NCI-H446 (cell line): ENCODE measurements around the gene TRMT10C.
A peak's percentile ranks its signal among the peaks of the same experiment; 100 is the strongest.
"Not testable (repeated sequence)": the region's sequence is repeated elsewhere in the genome, so short reads cannot be mapped to it uniquely, and the experiment has no call there.

ENCODE experiments used
- DNase-seq, 2 experiments: peaks; one replicate each; lab custom pipeline; 2025; lab: John Stamatoyannopoulos, UW

TRMT10C gene

DNA sequence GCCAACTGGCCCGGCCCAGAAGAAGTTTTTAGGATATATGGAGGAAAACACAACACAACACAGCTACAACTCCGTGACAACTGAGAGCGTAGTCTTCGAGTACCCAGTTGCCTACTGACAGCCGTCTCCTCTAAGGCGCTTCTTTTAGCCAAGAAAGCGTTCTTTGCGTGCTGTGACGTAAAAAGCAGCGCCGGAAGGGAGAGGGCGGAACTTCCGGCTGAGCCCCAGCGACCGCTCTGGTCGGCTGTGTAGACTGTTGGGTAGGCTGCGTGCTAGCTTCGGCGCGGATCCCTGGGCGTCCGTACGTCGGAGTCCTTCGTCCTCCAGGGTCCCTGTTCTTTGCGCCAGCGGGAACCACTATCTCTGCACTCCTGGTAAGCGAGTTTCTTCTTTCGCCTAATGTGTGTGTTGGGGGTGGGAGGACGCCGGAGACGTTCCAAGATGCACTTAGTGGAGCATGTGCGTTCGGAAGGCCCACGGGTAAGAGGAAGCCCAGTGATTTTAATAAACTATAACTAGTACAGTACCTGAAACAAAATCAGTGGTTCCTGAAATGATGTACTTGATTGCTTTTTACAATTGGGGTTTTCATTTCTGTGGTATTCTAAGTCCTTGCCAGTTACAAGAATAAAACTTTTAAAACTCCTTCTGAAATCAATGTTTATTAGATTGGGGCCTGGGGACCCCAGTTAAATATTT lies at the start of gene TRMT10C:
TSS of gene TRMT10C (plus strand) at position 239 of the 699 bp plus-strand sequence. CDS start 2,914 bp downstream, outside the sequence.
- peak; percentile 87 to 95 for DNase-seq

DNA sequence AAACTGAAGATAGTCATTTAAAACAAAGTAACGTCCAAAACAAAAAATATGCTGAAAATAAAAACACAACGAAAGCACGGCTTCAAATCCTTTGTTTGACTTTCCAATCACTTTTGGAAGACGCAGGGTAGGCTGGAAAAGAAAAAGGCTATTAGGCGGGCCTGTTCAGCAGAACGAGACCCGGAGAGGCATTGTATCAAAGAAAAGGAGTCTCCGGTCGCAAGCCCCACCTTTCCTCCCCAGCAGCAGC lies 49.3 kb upstream of the TRMT10C start:
- DNase-seq, result no peak

DNA sequence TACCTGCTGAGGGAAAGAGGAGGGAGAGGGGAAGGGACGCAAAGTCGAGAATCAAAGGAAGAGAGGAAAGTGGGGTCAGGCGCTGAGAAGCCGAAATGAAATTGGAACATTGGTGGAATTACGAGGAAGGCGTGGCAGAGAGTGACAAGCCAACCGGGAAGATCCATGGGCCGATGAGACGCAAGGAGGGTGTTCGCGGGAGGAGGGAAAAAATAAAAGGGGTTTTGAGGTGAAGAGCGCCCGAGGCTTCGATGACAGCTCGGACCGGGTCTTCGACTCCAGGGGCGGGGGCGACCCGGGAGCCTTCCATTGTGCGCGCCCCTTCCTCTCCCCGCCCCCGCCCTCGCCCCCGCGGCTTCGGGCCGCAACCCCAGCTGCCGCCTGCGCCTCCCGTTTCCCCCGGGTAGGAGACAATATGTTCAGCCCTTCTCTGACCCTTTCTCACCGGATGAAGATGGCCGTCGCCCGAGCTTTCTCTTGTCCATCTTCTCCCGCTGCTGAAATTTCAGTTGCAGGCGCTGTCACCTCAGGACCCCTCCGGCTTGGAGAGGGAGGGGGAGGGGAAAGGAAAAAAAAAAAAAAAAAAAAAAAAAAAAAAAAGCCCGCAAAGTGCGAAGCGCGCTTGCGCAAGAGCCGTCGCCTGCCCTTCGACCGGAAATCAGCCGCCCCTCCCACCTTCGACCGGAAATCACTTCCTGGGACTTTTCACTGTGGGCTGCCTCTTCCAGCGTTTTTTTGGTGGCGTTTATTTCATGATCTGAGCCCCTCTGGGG lies 48.8 kb upstream of the TRMT10C start, which contains the start of gene SENP7:
TSS of gene SENP7 (minus strand) at position 567 of the 773 bp plus-strand sequence. CDS start at position 485, 82 bp downstream.
- DNase-seq, result peak; percentile 80 to 82

DNA sequence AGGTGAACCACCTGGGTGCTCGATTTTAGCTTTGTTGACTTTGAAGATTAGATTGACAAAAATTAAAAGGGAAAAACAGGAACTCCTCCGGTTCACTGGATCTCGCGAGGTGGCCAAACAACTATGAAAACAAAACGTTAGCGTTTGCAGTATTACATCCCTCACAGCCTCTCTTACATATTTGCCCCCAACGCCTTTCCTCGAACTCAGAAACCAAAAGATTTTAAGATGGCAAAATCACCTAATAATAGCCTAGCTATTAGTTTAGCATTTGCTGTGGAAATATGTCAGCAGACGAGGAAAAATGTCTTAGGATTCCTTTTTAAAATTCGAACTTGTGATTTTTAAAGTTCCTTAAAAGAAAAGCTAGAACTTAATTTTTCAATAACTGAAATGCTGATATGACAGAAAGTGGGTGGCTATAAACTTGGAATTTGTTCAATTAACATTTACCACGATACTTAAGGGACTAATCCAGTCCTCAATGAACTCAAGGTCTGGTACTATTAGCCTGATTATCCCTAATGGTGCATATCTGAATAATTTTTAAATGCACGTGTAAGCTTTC lies 48.2 kb upstream of the TRMT10C start:
- DNase-seq, result no peak

DNA sequence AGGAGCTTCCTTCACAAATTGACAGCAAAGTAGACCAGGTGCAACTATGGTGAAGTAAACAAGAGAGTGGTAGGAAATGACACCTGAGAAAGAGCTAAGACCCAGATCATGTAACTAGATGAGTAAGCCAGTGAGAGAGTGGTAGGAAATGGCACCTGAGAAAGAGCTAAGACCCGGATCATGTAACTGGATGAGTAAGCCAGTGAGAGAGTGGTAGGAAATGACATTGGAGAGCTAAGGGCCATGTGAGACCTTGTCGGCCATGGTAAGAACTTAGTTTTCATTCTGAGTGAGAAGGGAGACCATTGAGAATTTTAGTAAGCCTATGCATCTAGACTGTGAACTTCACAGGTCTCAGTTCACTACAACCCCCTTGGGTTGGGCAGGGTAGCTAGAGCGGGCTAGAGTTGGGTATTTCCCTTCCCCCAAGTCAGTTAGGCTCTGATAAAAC lies 43.2 kb upstream of the TRMT10C start:
- DNase-seq, result no peak

DNA sequence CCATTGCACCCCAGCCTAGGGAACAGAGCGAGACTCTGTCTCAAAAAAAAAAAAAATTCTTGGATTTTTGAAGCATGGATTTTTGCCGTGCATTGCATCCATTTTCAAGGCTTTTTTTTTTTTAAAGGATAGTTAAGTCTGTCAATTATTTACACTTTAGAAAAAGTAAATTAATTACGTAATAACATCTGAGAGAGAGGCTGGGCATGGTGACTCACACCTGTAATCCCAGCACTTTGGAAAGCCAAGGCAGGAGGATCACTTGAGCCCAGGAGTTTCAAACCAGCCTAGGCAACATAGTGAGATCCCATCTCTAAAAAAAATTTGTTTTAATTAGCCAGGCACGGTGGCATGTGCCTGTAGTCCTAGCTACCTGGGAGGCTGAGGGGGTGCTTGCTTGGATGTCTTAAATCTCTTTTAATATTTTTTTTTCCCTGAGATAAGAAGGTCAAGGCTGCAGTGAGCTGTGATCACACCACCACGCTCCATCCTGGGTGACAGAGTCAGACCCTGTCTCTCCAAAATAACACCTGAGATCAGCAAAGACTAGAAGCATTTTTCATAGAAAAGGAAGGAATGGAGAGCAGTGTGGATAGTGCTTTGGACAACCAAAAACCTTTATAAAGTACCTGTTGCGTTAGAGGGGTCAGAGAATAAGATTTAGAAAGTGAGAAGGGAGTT lies 41.8 kb upstream of the TRMT10C start:
- no peak for DNase-seq

DNA sequence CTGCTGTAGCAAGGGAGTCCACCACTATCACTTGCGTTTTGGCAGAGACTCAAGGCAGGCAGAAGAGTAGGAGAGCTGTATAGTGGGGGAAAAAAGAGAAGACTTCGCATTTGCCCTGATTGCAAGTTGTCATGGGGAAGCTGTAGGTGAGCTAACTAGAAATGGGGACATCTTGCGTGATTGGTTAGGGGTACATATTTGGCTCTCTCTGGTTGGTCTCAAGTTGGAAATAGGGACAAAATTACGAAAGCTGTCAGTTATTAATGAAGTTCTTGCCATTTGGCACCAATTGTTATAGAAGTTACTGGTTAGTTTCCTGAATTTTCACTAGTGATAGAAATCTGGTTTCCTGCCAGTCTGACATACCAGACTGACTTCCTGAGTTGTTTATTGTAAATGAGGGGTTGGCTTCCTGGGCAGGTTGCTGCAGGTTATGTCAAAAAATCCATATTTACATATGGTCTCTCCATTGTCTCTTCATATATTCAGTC lies 40.4 kb upstream of the TRMT10C start:
- no peak for DNase-seq

DNA sequence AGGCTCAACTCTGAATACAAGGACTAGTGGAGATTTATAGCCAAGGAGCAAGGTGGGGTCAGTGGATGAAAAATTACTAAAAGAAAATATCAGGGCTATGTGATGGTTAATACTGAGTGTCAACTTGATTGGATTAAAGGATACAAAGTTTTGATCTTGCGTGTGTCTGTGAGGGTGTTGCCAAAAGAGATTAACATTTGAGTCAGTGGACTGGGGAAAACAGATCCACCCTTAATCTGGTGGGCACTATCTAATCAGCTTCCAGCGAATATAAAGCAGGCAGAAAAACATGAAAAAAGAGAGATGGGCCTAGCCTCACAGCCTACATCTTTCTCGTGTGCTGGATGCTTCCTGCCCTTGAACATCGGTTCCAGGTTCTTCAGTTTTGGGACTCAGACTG lies 34.2 kb upstream of the TRMT10C start:
- DNase-seq, result no peak

DNA sequence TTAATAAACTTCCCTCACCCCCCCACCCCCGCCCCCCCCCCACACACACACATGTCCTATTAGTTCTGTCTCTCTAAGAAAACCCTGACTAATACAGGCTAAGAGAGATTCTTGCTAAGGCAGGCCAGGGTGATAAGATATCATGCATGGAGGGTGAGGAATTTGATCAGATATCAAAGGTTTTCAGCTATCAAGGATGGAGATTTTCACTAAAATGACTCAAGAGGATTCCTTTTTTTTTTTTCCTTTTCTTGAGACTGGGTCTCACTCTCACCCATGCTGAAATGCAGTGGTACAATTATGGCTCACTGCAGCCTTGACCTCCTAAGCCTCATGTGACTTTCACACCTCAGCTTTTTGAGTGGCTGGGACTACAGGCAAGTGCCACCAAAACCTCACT lies 33.8 kb upstream of the TRMT10C start:
- no peak for DNase-seq

DNA sequence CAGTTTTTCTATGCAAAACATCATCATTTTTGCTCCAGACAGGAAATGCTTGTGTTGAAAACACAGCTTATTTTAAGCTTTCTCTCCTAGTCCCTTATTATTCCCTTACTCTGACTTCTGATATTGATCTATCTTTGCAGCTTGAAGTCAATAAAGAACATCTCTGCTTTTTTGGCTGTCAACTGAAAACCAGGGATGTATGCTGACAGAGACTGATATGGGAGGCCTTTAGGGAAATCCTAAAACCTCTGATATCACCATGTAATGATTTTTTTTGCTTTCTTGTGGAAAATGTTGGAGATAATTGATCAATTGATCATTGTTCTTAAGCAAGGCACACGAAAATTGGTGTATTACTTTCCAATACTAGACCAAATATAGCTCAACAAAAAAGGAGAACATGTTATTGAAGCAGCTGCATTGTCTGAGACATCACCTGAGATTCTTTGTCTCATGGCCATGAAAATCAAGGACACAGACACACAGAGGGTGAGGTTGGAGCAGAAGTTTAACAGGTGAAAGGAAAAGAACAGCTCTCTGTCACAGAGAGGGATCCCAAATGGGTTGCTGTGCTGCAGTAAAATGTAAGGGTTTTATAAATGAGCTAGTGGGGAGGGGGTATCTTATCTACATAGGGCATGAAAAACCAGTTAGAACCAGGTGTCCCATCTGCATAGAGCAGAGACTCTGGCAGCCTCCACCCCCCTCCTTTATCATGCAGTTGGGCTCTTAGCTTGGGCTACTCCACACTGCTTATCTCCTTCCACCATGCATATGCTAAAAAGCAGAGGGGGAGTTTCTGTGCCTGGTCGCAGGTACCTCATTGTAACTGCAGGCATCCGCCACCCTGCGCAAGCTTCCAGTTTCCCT lies 31.6 kb upstream of the TRMT10C start:
- DNase-seq, result no peak

DNA sequence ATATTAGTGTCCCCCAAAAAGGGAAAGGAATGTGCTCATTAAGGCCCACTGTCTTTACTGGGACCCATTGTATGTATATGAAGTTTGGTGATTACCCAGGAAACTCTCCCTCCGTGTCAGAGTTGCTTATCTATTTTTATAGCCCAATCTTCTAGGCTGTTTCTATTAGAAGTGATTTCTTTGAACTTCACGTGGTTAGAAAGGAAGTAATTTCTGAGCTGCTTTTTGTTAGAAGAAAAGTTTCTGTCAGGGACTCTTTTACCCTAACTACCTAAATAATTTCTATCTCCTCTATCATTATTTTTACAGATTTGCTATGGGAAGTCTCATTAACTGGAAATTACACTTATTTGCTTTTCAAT lies 31.0 kb upstream of the TRMT10C start:
- DNase-seq, result no peak

DNA sequence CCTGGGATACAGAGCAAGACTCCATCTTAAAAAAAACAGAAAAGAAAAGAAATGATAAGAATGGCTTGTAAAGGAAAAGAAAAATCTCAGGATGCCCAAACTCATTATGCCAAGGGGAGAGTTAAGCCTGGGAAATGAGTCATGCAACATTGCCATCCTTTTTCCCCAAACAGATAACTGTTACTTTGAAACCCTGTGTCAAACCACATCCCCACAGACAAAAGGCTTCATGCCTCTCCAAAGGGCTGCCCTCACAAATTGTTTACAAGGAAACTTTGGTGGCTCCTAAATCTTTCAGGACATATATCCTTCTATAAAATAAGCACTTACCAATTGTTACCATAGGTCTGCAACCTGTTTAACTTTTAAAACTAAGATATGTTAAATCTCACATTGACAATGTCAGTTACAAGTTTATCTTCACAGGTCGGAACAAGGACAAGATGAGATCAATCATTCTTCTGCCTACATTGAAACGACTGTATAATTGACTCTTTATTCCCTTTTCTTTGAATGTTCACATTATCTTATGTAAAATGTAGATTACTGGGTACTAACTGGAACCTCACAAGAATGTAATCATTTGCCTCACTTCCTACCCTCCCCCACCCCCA lies 30.1 kb upstream of the TRMT10C start:
- DNase-seq, result no peak

DNA sequence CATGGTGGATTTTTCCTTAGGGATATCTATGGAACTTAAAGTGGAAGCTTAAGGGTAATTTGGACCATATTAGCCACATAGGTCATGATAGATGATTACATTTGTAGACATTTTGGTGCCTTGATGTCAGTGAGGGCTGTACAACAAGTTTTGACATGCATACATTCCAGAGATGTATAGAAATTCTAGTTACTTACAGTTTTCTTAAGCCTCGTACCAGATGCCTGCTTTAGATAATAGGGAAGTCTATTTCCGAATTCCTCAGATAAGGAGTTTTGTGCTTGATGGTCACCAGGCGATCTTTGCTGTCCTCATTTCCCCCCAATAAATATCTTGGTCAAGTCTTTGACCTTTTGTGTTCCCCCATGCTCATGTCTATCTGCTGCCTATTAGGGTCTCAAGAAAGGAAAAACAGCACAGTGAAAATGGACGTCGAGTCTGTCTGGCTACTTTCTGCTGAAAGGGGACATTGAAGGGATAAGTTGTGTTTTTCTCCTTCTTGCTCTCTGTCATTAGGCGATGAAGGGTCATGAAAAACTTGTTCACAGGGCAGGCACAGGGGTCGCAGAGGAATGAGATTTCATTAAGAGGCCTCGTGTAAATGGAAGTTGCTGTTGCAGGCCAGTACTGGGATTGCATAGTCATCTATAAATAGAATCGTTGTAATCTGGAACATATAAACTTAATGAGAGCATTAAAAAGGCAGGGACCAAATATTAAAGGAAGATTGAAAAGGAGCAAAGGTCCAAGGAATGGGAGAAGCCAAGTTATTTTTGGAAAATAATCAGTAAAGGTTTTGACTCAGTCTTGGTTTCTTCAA lies 28.7 kb upstream of the TRMT10C start:
- DNase-seq, result no peak

DNA sequence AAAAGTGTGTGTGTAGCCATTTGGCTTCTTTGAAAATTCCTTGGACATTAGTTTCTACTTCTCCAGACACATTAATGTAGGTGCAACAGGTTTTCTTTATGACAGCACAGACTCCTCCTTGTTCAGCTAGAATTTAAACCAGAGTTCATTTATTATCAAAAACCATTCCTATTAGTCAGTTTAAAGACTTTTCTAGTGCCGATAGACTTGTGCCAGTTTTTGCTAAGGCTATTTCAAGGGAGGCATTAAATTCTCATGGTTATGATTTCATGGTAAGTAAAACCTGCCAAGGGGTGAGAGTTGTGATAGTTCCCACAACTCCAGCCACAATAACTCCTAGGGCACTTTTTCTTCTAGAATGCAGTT lies 28.1 kb upstream of the TRMT10C start:
- no peak for DNase-seq

DNA sequence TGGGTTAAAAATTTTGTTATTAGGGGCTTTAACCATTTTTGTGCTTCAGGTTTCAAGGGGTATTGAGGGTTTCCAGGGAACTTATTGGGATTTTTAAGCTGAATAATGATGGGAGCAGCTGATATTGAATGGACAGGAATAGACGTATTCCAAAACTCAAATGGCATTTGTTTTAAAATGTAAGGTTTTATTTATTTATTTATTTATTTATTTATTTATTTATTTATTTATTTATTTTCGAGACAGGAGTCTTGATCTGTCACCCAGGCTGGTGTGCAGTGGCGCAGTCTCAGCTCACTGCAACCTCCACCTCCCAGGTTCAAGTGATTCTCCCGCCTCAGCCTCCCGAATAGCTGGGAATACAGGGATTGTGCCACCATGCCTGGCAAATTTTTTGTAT lies 26.4 kb upstream of the TRMT10C start:
- DNase-seq, result no peak

DNA sequence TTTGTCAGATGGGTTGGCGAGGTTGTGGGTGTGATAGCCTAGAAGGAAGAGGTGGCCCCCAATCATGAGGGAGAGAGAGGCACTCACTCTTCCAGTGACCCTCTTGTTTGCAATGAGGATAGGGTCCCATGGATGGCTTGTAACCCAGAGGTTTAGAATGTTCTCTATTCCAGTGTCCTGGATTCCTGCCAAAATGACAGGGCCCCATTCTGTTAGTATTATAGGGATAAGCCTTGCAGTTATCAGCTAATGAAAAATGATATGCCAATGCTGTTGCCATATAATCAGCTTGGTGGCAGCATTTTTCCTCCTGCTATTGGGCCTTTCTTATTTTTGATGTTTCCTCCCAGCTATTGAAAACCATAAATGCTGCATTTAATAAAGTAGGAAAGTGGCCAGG lies 25.4 kb upstream of the TRMT10C start:
- no peak for DNase-seq

DNA sequence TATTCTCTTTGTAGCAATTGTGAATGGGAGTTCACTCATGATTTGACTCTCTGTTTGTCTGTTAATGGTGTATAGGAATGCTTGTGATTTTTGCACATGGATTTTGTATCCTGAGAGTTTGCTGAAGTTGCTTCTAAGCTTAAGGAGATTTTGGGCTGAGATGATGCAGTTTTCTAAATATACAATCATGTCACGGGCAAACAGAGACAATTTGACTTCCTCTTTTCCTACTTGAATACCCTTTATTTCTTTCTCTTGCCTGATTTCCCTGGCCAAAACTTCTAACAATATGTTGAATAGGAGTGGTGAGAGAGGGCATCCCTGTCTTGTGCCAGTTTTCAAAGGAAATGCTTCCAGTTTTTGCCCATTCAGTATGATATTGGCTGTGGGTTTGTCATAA lies 24.7 kb upstream of the TRMT10C start:
- not testable (repeated sequence) for DNase-seq

DNA sequence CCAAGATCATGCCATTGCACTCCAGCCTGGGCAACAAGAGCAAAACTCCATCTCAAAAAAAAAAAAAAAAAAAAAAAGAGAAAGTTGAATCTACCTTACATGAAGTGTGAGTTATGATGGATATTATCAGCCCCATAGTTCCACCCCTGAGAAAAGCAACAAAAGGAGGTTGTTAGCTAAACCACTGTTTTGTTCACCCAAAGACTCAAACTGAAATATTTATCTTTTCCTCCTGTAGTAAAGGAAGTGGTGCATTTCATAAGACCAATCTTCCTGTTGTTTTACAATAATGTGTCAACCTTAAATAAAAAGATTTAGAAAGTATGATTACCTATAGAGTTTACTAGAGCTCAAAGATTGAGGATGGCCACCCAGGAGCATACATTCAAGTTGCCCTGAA lies 18.7 kb upstream of the TRMT10C start:
- no peak for DNase-seq

DNA sequence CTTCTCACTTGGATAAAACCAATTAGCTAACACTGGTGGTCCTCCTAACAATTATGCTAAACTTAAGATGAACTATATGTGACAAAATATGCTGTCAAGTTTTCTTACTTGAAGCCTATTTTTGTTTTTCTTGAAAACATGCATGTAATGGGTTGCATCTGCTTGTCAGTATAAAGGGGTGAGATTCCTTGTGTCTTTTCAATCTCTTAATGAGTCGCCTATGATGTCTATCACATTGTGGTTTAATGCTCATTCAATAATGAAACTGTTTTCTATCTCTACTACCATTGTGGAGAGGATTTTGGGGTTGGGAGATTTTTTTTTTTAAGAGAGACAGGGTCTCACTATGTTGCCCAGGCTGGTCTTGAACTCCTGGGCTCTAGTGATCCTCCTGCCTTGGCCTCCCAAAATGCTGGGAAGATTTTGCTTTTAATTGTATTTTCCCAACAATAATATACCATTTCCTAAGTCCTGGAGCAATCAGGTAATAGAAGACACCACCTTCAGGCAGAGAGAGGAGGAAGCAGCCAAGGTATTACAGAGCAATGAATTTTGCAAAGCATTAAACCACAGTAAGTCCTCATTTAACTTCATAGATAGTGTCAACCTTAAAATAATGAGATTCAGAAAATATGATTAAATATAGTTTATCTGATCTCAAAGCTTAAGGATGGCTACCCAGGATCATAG lies 17.4 kb upstream of the TRMT10C start:
- no peak for DNase-seq
